GM19438 (cell line): ENCODE measurements around the gene CLASP1.
"Not testable (repeated sequence)": the region's sequence is repeated elsewhere in the genome, so short reads cannot be mapped to it uniquely, and the experiment has no call there.

ENCODE experiments used
- ATAC-seq: cut with Tn5 transposase; IDR thresholded peaks from one replicate; pipeline ENCODE4 v1.9.1; 2021; ENCODE audit warnings: low read depth; ENCODE audit not compliant: unreplicated experiment

CLASP1 gene

GRCh38 chr2:121663434-121663833 is 14.2 kb upstream of the CLASP1 start:
- no peak for ATAC-seq

GRCh38 chr2:121662656-121663055 is 13.4 kb upstream of the CLASP1 start:
- ATAC-seq, result no peak

- ATAC-seq, result no peak
Observed at GRCh38 chr2:121659933-121660332, 10.7 kb upstream of the CLASP1 start.

GRCh38 chr2:121658393-121658792 is 9.1 kb upstream of the CLASP1 start:
- ATAC-seq, result not testable (repeated sequence)

GRCh38 chr2:121653035-121653434 is 3.8 kb upstream of the CLASP1 start:
- ATAC-seq, result no peak

- ATAC-seq, result peak; percentile 20
Observed at GRCh38 chr2:121650315-121650930, 1.2 kb upstream of the CLASP1 start.

GRCh38 chr2:121649596-121650314 is 493 bp upstream of the CLASP1 start:
- ATAC-seq, result peak; percentile 84

- ATAC-seq, result peak; percentile 25
Observed at GRCh38 chr2:121648206-121649148, 785 bp downstream of the CLASP1 start.

GRCh38 chr2:121647396-121647795 is 1.9 kb downstream of the CLASP1 start:
- no peak for ATAC-seq

GRCh38 chr2:121644715-121645114 is 4.5 kb downstream of the CLASP1 start:
- no peak for ATAC-seq

- no peak for ATAC-seq
Observed at GRCh38 chr2:121643877-121644276, 5.4 kb downstream of the CLASP1 start.

- ATAC-seq, result no peak
Observed at GRCh38 chr2:121640380-121641316, 8.6 kb downstream of the CLASP1 start.

GRCh38 chr2:121639846-121640245 is 9.4 kb downstream of the CLASP1 start:
- not testable (repeated sequence) for ATAC-seq

- ATAC-seq, result no peak
Observed at GRCh38 chr2:121638333-121638732, 10.9 kb downstream of the CLASP1 start.

- no peak for ATAC-seq
Observed at GRCh38 chr2:121635371-121635770, 13.9 kb downstream of the CLASP1 start.

- ATAC-seq, result peak; percentile 68
Observed at GRCh38 chr2:121634354-121635307, 14.6 kb downstream of the CLASP1 start.

- ATAC-seq, result no peak
Observed at GRCh38 chr2:121633463-121633862, 15.8 kb downstream of the CLASP1 start.

- ATAC-seq, result no peak
Observed at GRCh38 chr2:121627525-121628050, 21.7 kb downstream of the CLASP1 start.
